GM23338 (cell line): ENCODE data around the gene MOCS3. TPM values are rescaled to one million over a fixed set of nuclear protein-coding genes. Genes with fewer than 3 reads are reported as not detected.

Experiments used
- ATAC-seq: fragments of 200-7000 bp; cut with Tn5 transposase; 3 replicates; pipeline ENCODE4 v1.9.1; 2020
- DNase-seq: peaks from one replicate; pipeline ENCODE4 v3.0.0-alpha.2; 2015; ENCODE audit warnings: low spot score
- H2AFZ ChIP-seq: fragments of 200-600 bp; sonication (generic); 2 replicates; pipeline ENCODE4 v1.8.0; 2016; ENCODE audit warnings: antibody characterized with exemption, mild to moderate bottlenecking, moderate library complexity
- H3F3A ChIP-seq: fragments of 200-600 bp; sonication (generic); replicated peaks from 2 replicates; pipeline ENCODE4 v1.8.0; 2017; ENCODE audit warnings: antibody characterized with exemption, mixed run types, low read depth
- H3K27ac ChIP-seq: fragments of 200-600 bp; sonication (generic); 2 replicates; pipeline ENCODE4 v1.6.1; 2016; ENCODE audit warnings: low read depth
- H3K27me3 ChIP-seq: fragments of 200-600 bp; sonication (generic); 2 replicates; pipeline ENCODE4 v1.8.0; 2016; ENCODE audit warnings: mild to moderate bottlenecking, mixed run types, moderate library complexity; ENCODE audit not compliant: insufficient read depth
- H3K36me3 ChIP-seq: fragments of 200-600 bp; sonication (generic); 2 replicates; pipeline ENCODE4 v1.8.0; 2016; ENCODE audit warnings: mild to moderate bottlenecking; ENCODE audit not compliant: insufficient read depth
- H3K4me1 ChIP-seq: fragments of 200-600 bp; sonication (generic); 2 replicates; pipeline ENCODE4 v1.8.0; 2016; ENCODE audit warnings: mild to moderate bottlenecking, moderate library complexity; ENCODE audit not compliant: insufficient read depth
- H3K4me2 ChIP-seq: fragments of 200-600 bp; sonication (generic); 2 replicates; pipeline ENCODE4 v1.7.1; 2017; ENCODE audit warnings: mixed run types
- H3K4me3 ChIP-seq: fragments of 200-600 bp; sonication (generic); 2 replicates; pipeline ENCODE4 v1.6.1; 2016; ENCODE audit warnings: mixed run types
- H3K79me2 ChIP-seq: fragments of 200-600 bp; sonication (generic); replicated peaks from 2 replicates; pipeline ENCODE4 v1.8.0; 2017; ENCODE audit warnings: mild to moderate bottlenecking; ENCODE audit not compliant: insufficient read depth
- H3K9me2 ChIP-seq: fragments of 200-600 bp; sonication (generic); 2 replicates; pipeline ENCODE4 v1.8.0; 2017; ENCODE audit not compliant: insufficient read depth
- H4K20me1 ChIP-seq: fragments of 200-600 bp; sonication (generic); replicated peaks from 2 replicates; pipeline ENCODE4 v1.8.0; 2017; ENCODE audit warnings: mild to moderate bottlenecking; ENCODE audit not compliant: insufficient read depth
- H3K27ac Mint-ChIP-seq: 2 replicates; pipeline ENCODE4 v1.8.0; 2020; ENCODE audit warnings: inconsistent platforms, mild to moderate bottlenecking, moderate library complexity, mixed read lengths
- H3K27me3 Mint-ChIP-seq: 3 replicates; pipeline ENCODE4 v1.8.0; 2022; ENCODE audit warnings: low read depth, mild to moderate bottlenecking, moderate library complexity, mixed read lengths, inconsistent platforms; ENCODE audit not compliant: insufficient read depth, poor library complexity
- H3K36me3 Mint-ChIP-seq: 3 replicates; pipeline ENCODE4 v1.8.0; 2021; ENCODE audit warnings: low read depth, mild to moderate bottlenecking, inconsistent platforms, moderate library complexity, mixed read lengths
- H3K4me1 Mint-ChIP-seq: 3 replicates; pipeline ENCODE4 v1.8.0; 2020; ENCODE audit warnings: mild to moderate bottlenecking, inconsistent platforms, mixed read lengths
- H3K4me3 Mint-ChIP-seq: 3 replicates; pipeline ENCODE4 v1.8.0; 2021; ENCODE audit warnings: moderate library complexity, mild to moderate bottlenecking, inconsistent platforms, mixed read lengths
- H3K9me3 Mint-ChIP-seq: 3 replicates; pipeline ENCODE4 v1.8.0; 2020; ENCODE audit warnings: moderate library complexity, mild to moderate bottlenecking, inconsistent platforms, mixed read lengths
- CREB1 ChIP-seq: fragments of 250-450 bp; sonication (Bioruptor Pico); IDR thresholded peaks from 2 replicates; pipeline ENCODE4 v1.5.0; 2020; ENCODE audit warnings: low read depth, mild to moderate bottlenecking, moderate library complexity
- ETS1 ChIP-seq: IDR thresholded peaks from 2 replicates; pipeline ENCODE4 v1.6.1; 2016; ENCODE audit warnings: antibody characterized with exemption
- EZH2phosphoT487 ChIP-seq: fragments of 200-600 bp; sonication (generic); IDR thresholded peaks from one replicate; pipeline ENCODE4 v1.8.1; 2018; ENCODE audit warnings: antibody characterized with exemption; ENCODE audit not compliant: unreplicated experiment
- JUNB ChIP-seq: IDR thresholded peaks from one replicate; pipeline ENCODE4 v1.6.1; 2016; ENCODE audit warnings: antibody characterized with exemption; ENCODE audit not compliant: unreplicated experiment
- NANOG ChIP-seq: IDR thresholded peaks from 2 replicates; pipeline ENCODE4 v1.6.1; 2016; ENCODE audit warnings: antibody characterized with exemption, borderline replicate concordance
- POLR2AphosphoS5 ChIP-seq: IDR thresholded peaks from 2 replicates; pipeline ENCODE4 v1.6.1; 2016; ENCODE audit warnings: antibody characterized with exemption, low read depth
- STAT1 ChIP-seq: IDR thresholded peaks from one replicate; pipeline ENCODE4 v1.6.1; 2016; ENCODE audit warnings: antibody characterized with exemption; ENCODE audit not compliant: unreplicated experiment
- ZNF114 ChIP-seq: fragments of 250-450 bp; sonication (Bioruptor Pico); IDR thresholded peaks from 2 replicates; pipeline ENCODE4 v1.5.0; 2020; ENCODE audit warnings: mild to moderate bottlenecking, moderate library complexity
- polyA plus RNA-seq: library from polyadenylated mRNA; unstranded; fragments of >200 nt; fragmentation: Nextera tagmentation; extraction: Ambion mirVana; gene quantifications from 2 replicates; pipeline ENCODE4 v1.2.1, GENCODE V29; 2016
- total RNA-seq: library from RNA; depleted of rRNA; stranded (reverse); fragments of >200 nt; shearing (Covaris generic); gene quantifications from 2 replicates; pipeline ENCODE4 v1.2.3, GENCODE V29; 2014
- TF ChIP-seq, protein P1 (sequence below), 2 experiments: fragments of 200-600 bp in 1 of 2; sonication (generic) in 1 of 2; conservative IDR thresholded peaks; 2 replicates each; pipeline versions ENCODE4 v1.5.1 to v1.6.1; 2016 to 2017; ENCODE audit warnings: antibody characterized with exemption in 2 of 2, low read depth in 2 of 2, mild to moderate bottlenecking in 2 of 2, moderate library complexity in 1 of 2

Gene MOCS3
- total and polyA plus RNA-seq, 2 experiments from 2014 or later = 2.2 to 9.1 TPM

- Histone ChIP-seq H3K36me3 (no peaks in the 10 kb centered on the region), H3K4me1 (no peaks in the 10 kb centered on the region), H3K9me2 (no peaks in the 10 kb centered on the region), H3K27ac (no peak overlapping the region), H3K27me3 (no peaks in the 10 kb centered on the region), H3F3A (no peaks in the 10 kb centered on the region), H3K4me2 (no peak overlapping the region), H2AFZ (no peak overlapping the region), H4K20me1 (no peaks in the 10 kb centered on the region), H3K4me3 (no peak overlapping the region), H3K79me2 (no peaks in the 10 kb centered on the region)
- ATAC-seq = no peak
- Mint-ChIP-seq H3K27ac (no peak overlapping the region), H3K4me3 (no peak overlapping the region), H3K27me3 (peaks cover 5% of the 10 kb centered on the region), H3K9me3 (no peaks in the 10 kb centered on the region), H3K4me1 (peaks cover 3% of the 10 kb centered on the region; the same call in 2 of the 3 replicates), H3K36me3 (peaks cover 17% of the 10 kb centered on the region; the same call in 2 of the 3 replicates)
- TF ChIP-seq JUNB = no peak
- TF ChIP-seq ZNF114 = no peak
- no peak for TF ChIP-seq STAT1
- TF ChIP-seq POLR2AphosphoS5 = no peak
- TF ChIP-seq, protein P1, sequence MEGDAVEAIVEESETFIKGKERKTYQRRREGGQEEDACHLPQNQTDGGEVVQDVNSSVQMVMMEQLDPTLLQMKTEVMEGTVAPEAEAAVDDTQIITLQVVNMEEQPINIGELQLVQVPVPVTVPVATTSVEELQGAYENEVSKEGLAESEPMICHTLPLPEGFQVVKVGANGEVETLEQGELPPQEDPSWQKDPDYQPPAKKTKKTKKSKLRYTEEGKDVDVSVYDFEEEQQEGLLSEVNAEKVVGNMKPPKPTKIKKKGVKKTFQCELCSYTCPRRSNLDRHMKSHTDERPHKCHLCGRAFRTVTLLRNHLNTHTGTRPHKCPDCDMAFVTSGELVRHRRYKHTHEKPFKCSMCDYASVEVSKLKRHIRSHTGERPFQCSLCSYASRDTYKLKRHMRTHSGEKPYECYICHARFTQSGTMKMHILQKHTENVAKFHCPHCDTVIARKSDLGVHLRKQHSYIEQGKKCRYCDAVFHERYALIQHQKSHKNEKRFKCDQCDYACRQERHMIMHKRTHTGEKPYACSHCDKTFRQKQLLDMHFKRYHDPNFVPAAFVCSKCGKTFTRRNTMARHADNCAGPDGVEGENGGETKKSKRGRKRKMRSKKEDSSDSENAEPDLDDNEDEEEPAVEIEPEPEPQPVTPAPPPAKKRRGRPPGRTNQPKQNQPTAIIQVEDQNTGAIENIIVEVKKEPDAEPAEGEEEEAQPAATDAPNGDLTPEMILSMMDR (conservative IDR thresholded peaks at IDR 0.05; ENCODE audit: low read depth in 2 of 2) = no peak
- TF ChIP-seq EZH2phosphoT487 = no peak
- no peak for TF ChIP-seq NANOG
- TF ChIP-seq CREB1 = no peak
- no peak for TF ChIP-seq ETS1
- DNase-seq = no peak
Measured at GRCh38 chr20:51005214-51005613, 46.6 kb downstream of the MOCS3 start.

DNA sequence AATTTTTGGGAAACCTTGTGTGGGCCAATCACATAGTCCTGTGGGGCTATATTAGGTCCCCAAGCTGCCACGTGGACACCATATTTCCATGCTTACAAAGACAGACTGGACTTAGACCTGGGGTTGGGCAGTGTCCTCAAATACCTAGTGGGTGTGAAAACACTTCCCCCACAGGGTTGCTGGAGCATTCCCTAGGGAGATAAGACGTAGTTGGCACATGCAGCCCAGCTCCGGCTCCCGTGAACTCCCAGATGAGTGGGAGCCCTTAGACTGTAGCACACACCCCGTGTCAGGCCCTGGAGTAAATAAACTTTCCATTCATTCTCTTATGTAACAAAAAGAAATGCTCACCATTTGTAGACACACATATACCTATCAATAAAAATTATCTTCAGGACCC, 50.1 kb downstream of the MOCS3 start:
- no peak for ATAC-seq
- Histone ChIP-seq H4K20me1 (no peaks in the 10 kb centered on the region), H3K4me2 (no peak overlapping the region), H3K27ac (no peak overlapping the region), H2AFZ (no peak overlapping the region), H3K36me3 (no peaks in the 10 kb centered on the region), H3K79me2 (no peaks in the 10 kb centered on the region), H3K4me1 (peaks cover 5% of the 10 kb centered on the region), H3F3A (no peaks in the 10 kb centered on the region), H3K27me3 (no peaks in the 10 kb centered on the region), H3K4me3 (no peak overlapping the region), H3K9me2 (no peaks in the 10 kb centered on the region)
- no peak overlapping the region for H3K27ac Mint-ChIP-seq
- no peak for TF ChIP-seq ETS1
- TF ChIP-seq CREB1 = no peak
- TF ChIP-seq POLR2AphosphoS5 = no peak
- no peak for TF ChIP-seq EZH2phosphoT487
- no peak for TF ChIP-seq JUNB
- no peak for TF ChIP-seq STAT1
- DNase-seq = no peak
- H3K9me3 Mint-ChIP-seq = no peaks in the 10 kb centered on the region
- no peak overlapping the region for H3K4me3 Mint-ChIP-seq
- peaks cover 6% of the 10 kb centered on the region for H3K4me1 Mint-ChIP-seq
- peaks cover 11% of the 10 kb centered on the region; the same call in 2 of the 3 replicates for H3K36me3 Mint-ChIP-seq
- peaks cover 5% of the 10 kb centered on the region for H3K27me3 Mint-ChIP-seq
